A673 (cell line): ENCODE results near the gene ANGEL2.

Experiments
- EZH2 ChIP-seq: fragments of 200-600 bp; sonication (generic); IDR thresholded peaks from 2 replicates; pipeline ENCODE4 v1.6.1; 2017; ENCODE audit warnings: borderline replicate concordance, low read depth, mild to moderate bottlenecking, mixed read lengths, antibody characterized with exemption, low read length; ENCODE audit not compliant: poor library complexity, severe bottlenecking
- TF ChIP-seq, protein P1 (sequence below): fragments of 300-800, 200-600 bp; sonication (generic); conservative IDR thresholded peaks from 2 replicates; pipeline ENCODE4 v1.5.1; 2017; ENCODE audit warnings: low read depth, mild to moderate bottlenecking, antibody characterized with exemption, low read length, moderate library complexity, mixed read lengths

DNA sequence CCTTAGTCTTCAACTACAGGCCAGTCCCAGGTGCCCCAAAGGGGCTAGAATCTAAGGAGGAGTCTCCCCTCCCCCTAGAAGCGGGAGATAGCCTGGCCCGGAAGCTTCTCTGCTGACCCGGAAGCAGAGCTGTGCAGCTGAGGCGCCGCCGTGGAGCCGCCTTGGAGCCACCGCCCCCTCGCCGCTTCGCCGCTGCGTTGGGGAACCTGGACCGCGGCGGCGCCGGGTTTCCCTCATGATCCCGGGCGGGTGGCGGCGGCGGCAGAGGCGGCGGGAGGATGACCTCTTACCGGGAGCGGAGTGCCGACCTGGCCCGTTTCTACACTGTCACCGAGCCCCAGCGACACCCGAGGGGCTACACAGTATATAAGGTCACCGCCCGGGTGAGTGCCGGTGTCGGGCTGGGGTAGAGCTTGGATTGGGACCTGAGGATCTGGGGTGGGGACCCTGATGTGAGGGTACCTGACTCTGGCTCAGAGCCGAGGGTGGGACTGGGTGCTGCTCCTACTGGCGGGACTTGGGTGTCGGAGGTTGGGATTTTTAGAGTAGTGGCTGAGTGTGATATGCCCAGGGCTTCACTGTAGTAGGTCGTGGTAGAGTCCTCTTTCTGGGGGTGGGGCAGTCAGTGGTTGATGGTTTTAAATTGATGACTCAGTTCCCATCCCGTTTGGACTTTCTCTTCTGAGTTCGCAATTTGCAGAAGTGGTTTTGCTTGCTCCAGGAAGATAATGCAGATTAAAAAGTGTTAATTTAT, 35.6 kb upstream of the ANGEL2 start, which contains the start of gene RPS6KC1:
- TF ChIP-seq, protein P1, sequence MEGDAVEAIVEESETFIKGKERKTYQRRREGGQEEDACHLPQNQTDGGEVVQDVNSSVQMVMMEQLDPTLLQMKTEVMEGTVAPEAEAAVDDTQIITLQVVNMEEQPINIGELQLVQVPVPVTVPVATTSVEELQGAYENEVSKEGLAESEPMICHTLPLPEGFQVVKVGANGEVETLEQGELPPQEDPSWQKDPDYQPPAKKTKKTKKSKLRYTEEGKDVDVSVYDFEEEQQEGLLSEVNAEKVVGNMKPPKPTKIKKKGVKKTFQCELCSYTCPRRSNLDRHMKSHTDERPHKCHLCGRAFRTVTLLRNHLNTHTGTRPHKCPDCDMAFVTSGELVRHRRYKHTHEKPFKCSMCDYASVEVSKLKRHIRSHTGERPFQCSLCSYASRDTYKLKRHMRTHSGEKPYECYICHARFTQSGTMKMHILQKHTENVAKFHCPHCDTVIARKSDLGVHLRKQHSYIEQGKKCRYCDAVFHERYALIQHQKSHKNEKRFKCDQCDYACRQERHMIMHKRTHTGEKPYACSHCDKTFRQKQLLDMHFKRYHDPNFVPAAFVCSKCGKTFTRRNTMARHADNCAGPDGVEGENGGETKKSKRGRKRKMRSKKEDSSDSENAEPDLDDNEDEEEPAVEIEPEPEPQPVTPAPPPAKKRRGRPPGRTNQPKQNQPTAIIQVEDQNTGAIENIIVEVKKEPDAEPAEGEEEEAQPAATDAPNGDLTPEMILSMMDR = 0 out of 2 replicates have a peak, but pooled peaks have one; percentile 7
- TF ChIP-seq EZH2 = no peak
